ENCODE data around the gene LITAF. TPM values are rescaled to one million over a fixed set of nuclear protein-coding genes. Genes with fewer than 3 reads are reported as not detected.

Gene LITAF
- total RNA-seq, 2 donors from 2014 or later = 36.6 to 62.9 TPM

- Mint-ChIP-seq H3K4me1 (peaks cover 7% of the 10 kb centered on the region), H3K4me3 (no peak overlapping the region), H3K9me3 (no peaks in the 10 kb centered on the region), H3K27ac (no peak overlapping the region), H3K27me3 (ENCODE audit: insufficient read depth) (no peaks in the 10 kb centered on the region), H3K36me3 (ENCODE audit: low read depth) (no peaks in the 10 kb centered on the region)
- Histone ChIP-seq H3K27ac (ENCODE audit: low read depth, low read length) (no peak overlapping the region), H3K4me3 (ENCODE audit: low read length) (no peak overlapping the region), H3K9me3 (ENCODE audit: control insufficient read depth, low read length) (no peaks in the 10 kb centered on the region), H3K36me3 (ENCODE audit: control insufficient read depth, insufficient read depth, low read length) (no peaks in the 10 kb centered on the region), H3K27me3 (ENCODE audit: control insufficient read depth, insufficient read depth, low read length, poor library complexity, severe bottlenecking) (no peaks in the 10 kb centered on the region), H3K9ac (ENCODE audit: extremely low read depth, low read length, poor library complexity, severe bottlenecking) (no peak overlapping the region), H3K4me1 (ENCODE audit: control insufficient read depth, insufficient read depth, low read length) (no peaks in the 10 kb centered on the region)
- WGBS, 2 experiments (ENCODE audit: insufficient coverage in 1 of 2, insufficient read length in 1 of 2) = 87% methylated on average over 4 of the region's 4 CpGs
- TF ChIP-seq, protein P1, sequence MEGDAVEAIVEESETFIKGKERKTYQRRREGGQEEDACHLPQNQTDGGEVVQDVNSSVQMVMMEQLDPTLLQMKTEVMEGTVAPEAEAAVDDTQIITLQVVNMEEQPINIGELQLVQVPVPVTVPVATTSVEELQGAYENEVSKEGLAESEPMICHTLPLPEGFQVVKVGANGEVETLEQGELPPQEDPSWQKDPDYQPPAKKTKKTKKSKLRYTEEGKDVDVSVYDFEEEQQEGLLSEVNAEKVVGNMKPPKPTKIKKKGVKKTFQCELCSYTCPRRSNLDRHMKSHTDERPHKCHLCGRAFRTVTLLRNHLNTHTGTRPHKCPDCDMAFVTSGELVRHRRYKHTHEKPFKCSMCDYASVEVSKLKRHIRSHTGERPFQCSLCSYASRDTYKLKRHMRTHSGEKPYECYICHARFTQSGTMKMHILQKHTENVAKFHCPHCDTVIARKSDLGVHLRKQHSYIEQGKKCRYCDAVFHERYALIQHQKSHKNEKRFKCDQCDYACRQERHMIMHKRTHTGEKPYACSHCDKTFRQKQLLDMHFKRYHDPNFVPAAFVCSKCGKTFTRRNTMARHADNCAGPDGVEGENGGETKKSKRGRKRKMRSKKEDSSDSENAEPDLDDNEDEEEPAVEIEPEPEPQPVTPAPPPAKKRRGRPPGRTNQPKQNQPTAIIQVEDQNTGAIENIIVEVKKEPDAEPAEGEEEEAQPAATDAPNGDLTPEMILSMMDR (conservative IDR thresholded peaks at IDR 0.05) = no peak
- DNase-seq = no peak
These were observed 39.0 kb upstream of the LITAF start for GRCh38 chr16:11625769-11626168.

DNA sequence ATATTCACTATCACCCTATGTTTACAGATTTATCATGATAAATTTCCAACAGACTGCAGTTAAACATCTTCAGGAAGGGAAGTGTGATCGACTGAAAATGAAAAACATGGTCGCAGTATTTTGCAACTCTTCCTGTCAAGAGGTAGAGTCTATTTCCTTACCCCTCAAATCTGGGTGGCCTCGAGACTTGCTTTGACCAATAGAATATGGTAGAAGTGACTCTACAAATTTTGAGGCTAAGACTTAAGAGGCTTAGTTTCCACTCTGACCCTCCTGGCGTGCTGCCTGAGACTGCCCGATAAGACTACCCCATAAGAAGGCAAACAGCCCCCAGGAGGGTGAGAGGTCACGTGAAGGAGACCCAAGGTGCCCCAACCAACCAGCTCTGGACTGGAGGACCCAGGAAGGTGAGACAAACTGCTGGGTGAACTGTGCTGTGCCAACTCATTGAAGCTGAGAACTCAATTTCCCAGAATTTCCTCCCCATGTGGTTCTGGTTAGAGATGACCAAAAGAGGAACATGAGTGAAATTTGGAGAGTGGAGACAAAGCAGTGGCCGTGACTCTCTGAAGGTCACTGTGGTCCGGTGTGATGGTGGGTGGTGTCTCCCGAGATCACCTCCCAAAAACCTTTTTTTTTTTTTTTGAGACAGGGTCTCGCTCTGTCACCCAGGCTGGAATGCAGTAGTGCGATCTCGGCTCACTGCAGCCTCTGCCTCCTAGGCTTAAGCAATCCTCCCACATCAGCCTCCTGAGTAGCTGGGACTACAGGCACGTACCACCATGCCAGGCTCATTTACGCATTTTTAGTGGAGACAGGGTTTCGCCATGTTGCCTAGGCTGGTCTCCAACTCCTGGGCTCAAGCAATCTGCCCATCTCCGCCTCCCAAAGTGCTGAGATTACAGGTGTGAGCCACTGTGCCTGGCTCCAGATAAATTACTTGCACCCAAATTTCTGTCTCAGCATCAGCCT lies 38.2 kb upstream of the LITAF start:
- Histone ChIP-seq H3K9me3 (ENCODE audit: control insufficient read depth, low read length) (no peaks in the 10 kb centered on the region), H3K4me3 (ENCODE audit: low read length) (no peak overlapping the region), H3K9ac (ENCODE audit: extremely low read depth, low read length, poor library complexity, severe bottlenecking) (no peak overlapping the region), H3K36me3 (ENCODE audit: control insufficient read depth, insufficient read depth, low read length) (no peaks in the 10 kb centered on the region), H3K27me3 (ENCODE audit: control insufficient read depth, insufficient read depth, low read length, poor library complexity, severe bottlenecking) (no peaks in the 10 kb centered on the region), H3K4me1 (ENCODE audit: control insufficient read depth, insufficient read depth, low read length) (no peaks in the 10 kb centered on the region), H3K27ac (ENCODE audit: low read depth, low read length) (no peak overlapping the region)
- Mint-ChIP-seq H3K4me3 (no peak overlapping the region), H3K27ac (no peak overlapping the region), H3K9me3 (peaks cover 3% of the 10 kb centered on the region), H3K27me3 (ENCODE audit: insufficient read depth) (no peaks in the 10 kb centered on the region), H3K4me1 (peaks cover 7% of the 10 kb centered on the region), H3K36me3 (ENCODE audit: low read depth) (no peaks in the 10 kb centered on the region)
- DNase-seq = no peak
- TF ChIP-seq, protein P1 (conservative IDR thresholded peaks at IDR 0.05) = no peak
- 92 to 95% methylated on average over 13 to 16 of the region's 16 CpGs for WGBS, 2 experiments (ENCODE audit: insufficient coverage in 1 of 2, insufficient read length in 1 of 2)

DNA sequence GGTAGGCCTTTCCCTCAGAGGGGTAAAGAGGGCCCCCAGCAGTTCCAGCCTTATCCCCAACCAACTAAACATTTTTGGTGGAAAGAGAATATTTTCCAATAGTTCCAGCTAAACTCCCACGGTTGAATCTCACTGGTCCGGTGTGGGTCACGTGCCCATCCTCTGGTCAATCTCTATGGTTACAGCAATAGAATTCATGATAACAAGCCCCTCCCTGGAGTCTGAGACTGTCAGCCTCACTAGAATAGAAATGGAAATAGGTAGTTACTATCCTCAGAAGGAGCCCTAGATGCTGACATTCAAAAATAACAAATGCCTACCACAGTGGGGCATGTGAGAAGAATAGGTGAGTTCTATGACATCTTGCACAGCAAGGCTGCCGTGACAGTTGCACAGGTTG lies 37.5 kb upstream of the LITAF start:
- Histone ChIP-seq H3K4me1 (ENCODE audit: control insufficient read depth, insufficient read depth, low read length) (no peaks in the 10 kb centered on the region), H3K36me3 (ENCODE audit: control insufficient read depth, insufficient read depth, low read length) (no peaks in the 10 kb centered on the region), H3K27ac (ENCODE audit: low read depth, low read length) (no peak overlapping the region), H3K4me3 (ENCODE audit: low read length) (no peak overlapping the region), H3K9me3 (ENCODE audit: control insufficient read depth, low read length) (no peaks in the 10 kb centered on the region), H3K27me3 (ENCODE audit: control insufficient read depth, insufficient read depth, low read length, poor library complexity, severe bottlenecking) (no peaks in the 10 kb centered on the region), H3K9ac (ENCODE audit: extremely low read depth, low read length, poor library complexity, severe bottlenecking) (no peak overlapping the region)
- TF ChIP-seq, protein P1 (conservative IDR thresholded peaks at IDR 0.05) = no peak
- Mint-ChIP-seq H3K4me3 (no peak overlapping the region), H3K27me3 (ENCODE audit: insufficient read depth) (no peaks in the 10 kb centered on the region), H3K27ac (no peak overlapping the region), H3K36me3 (ENCODE audit: low read depth) (no peaks in the 10 kb centered on the region), H3K4me1 (peaks cover 7% of the 10 kb centered on the region), H3K9me3 (peaks cover 3% of the 10 kb centered on the region)
- DNase-seq = no peak
- WGBS, 2 experiments (ENCODE audit: insufficient coverage in 1 of 2, insufficient read length in 1 of 2) = 84 to 94% methylated on average over 4 of the region's 4 CpGs
